Neural cell (in vitro differentiated cells): ENCODE results near the gene NRIP3.

Experiments
- CTCF ChIP-seq: fragments of 450-650 bp; IDR thresholded peaks from 2 replicates; pipeline ENCODE4 v1.5.1; 2014; ENCODE audit warnings: antibody characterized with exemption, mild to moderate bottlenecking, moderate library complexity; ENCODE audit not compliant: poor library complexity, severe bottlenecking
- EZH2 ChIP-seq: fragments of 200-600, 300-800 bp; shearing (Covaris generic), sonication (generic); IDR thresholded peaks from 2 replicates; pipeline ENCODE4 v1.6.1; 2014; ENCODE audit warnings: antibody characterized with exemption, low read length, borderline replicate concordance, mild to moderate bottlenecking; ENCODE audit not compliant: insufficient read depth, poor library complexity, severe bottlenecking
- POLR2AphosphoS5 ChIP-seq: IDR thresholded peaks from 2 replicates; pipeline ENCODE4 v1.6.1; 2012
- TF ChIP-seq, protein P1 (sequence below): IDR thresholded peaks from 2 replicates; pipeline ENCODE4 v1.6.1; 2012; ENCODE audit warnings: borderline replicate concordance

GRCh38 chr11:8933931-8934330 lies 69.9 kb downstream of the NRIP3 start:
- TF ChIP-seq POLR2AphosphoS5: no peak
- TF ChIP-seq, protein P1, sequence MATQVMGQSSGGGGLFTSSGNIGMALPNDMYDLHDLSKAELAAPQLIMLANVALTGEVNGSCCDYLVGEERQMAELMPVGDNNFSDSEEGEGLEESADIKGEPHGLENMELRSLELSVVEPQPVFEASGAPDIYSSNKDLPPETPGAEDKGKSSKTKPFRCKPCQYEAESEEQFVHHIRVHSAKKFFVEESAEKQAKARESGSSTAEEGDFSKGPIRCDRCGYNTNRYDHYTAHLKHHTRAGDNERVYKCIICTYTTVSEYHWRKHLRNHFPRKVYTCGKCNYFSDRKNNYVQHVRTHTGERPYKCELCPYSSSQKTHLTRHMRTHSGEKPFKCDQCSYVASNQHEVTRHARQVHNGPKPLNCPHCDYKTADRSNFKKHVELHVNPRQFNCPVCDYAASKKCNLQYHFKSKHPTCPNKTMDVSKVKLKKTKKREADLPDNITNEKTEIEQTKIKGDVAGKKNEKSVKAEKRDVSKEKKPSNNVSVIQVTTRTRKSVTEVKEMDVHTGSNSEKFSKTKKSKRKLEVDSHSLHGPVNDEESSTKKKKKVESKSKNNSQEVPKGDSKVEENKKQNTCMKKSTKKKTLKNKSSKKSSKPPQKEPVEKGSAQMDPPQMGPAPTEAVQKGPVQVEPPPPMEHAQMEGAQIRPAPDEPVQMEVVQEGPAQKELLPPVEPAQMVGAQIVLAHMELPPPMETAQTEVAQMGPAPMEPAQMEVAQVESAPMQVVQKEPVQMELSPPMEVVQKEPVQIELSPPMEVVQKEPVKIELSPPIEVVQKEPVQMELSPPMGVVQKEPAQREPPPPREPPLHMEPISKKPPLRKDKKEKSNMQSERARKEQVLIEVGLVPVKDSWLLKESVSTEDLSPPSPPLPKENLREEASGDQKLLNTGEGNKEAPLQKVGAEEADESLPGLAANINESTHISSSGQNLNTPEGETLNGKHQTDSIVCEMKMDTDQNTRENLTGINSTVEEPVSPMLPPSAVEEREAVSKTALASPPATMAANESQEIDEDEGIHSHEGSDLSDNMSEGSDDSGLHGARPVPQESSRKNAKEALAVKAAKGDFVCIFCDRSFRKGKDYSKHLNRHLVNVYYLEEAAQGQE: no peak
- TF ChIP-seq CTCF: no peak
- no peak for TF ChIP-seq EZH2
